Measurements from ENCODE around the gene GEMIN5. TPM values are rescaled to one million over a fixed set of nuclear protein-coding genes. Genes with fewer than 3 reads are reported as not detected.
A peak's percentile ranks its signal among the peaks of the same experiment; 100 is the strongest.

GEMIN5 gene
- total RNA-seq, 1 donor from 2014 or later = 12.5 TPM

- H3K4me3 Mint-ChIP-seq (ENCODE audit: unreplicated experiment) = peak within 1 kb of the TSS; percentile 77
- DNase-seq (ENCODE audit: low spot score) = peak; percentile 100
- peaks cover 2% of the 10 kb centered on the region for H3K36me3 Mint-ChIP-seq (ENCODE audit: low read depth)
- TF ChIP-seq CTCF (IDR thresholded peaks at IDR 0.05) = no peak
- peak within 1 kb of the TSS; percentile 99 for H3K27ac Mint-ChIP-seq (ENCODE audit: unreplicated experiment)
- no peaks in the 10 kb centered on the region for H3K27me3 Mint-ChIP-seq (ENCODE audit: low read depth)
- H3K4me1 Mint-ChIP-seq (ENCODE audit: low read depth) = peaks cover 43% of the 10 kb centered on the region
- H3K9me3 Mint-ChIP-seq (ENCODE audit: low read depth) = no peaks in the 10 kb centered on the region
These were observed 79.6 kb downstream of the GEMIN5 start, which contains the start of gene CNOT8 for GRCh38 chr5:154858297-154858971. TSS of gene CNOT8 (plus strand) at chr5:154858627. CDS start at chr5:154863279, 4,652 bp downstream.

GRCh38 chr5:154857530-154858296 is 80.3 kb downstream of the GEMIN5 start:
- peak; percentile 98 for DNase-seq (ENCODE audit: low spot score)
- no peaks in the 10 kb centered on the region for H3K27me3 Mint-ChIP-seq (ENCODE audit: low read depth)
- H3K27ac Mint-ChIP-seq (ENCODE audit: unreplicated experiment) = peak overlapping the region; percentile 99
- peaks cover 42% of the 10 kb centered on the region for H3K4me1 Mint-ChIP-seq (ENCODE audit: low read depth)
- H3K4me3 Mint-ChIP-seq (ENCODE audit: unreplicated experiment) = peak overlapping the region; percentile 77
- peak; percentile 57 for TF ChIP-seq CTCF (IDR thresholded peaks at IDR 0.05)
- H3K36me3 Mint-ChIP-seq (ENCODE audit: low read depth) = peaks cover under 1% of the 10 kb centered on the region
- no peaks in the 10 kb centered on the region for H3K9me3 Mint-ChIP-seq (ENCODE audit: low read depth)

GRCh38 chr5:154851351-154851750 is 86.7 kb downstream of the GEMIN5 start:
- H3K27ac Mint-ChIP-seq (ENCODE audit: unreplicated experiment) = peak overlapping the region; percentile 88
- TF ChIP-seq CTCF (IDR thresholded peaks at IDR 0.05) = no peak

GRCh38 chr5:154850255-154851062 is 87.6 kb downstream of the GEMIN5 start, which contains the start of gene FAXDC2:
TSS of gene FAXDC2 (minus strand) at chr5:154850603. CDS start at chr5:154838178, 12,425 bp downstream.
- no peaks in the 10 kb centered on the region for H3K36me3 Mint-ChIP-seq (ENCODE audit: low read depth)
- H3K4me3 Mint-ChIP-seq (ENCODE audit: unreplicated experiment) = peak within 1 kb of the TSS; percentile 74
- H3K9me3 Mint-ChIP-seq (ENCODE audit: low read depth) = no peaks in the 10 kb centered on the region
- peaks cover 23% of the 10 kb centered on the region for H3K4me1 Mint-ChIP-seq (ENCODE audit: low read depth)
- H3K27me3 Mint-ChIP-seq (ENCODE audit: low read depth) = no peaks in the 10 kb centered on the region
- no peak for DNase-seq (ENCODE audit: low spot score)
- peak within 1 kb of the TSS; percentile 88 for H3K27ac Mint-ChIP-seq (ENCODE audit: unreplicated experiment)
- no peak for TF ChIP-seq CTCF (IDR thresholded peaks at IDR 0.05)

More at GRCh38 chr5:154851351-154851750, 86.7 kb downstream of the GEMIN5 start:
- no peaks in the 10 kb centered on the region for H3K9me3 Mint-ChIP-seq (ENCODE audit: low read depth)
- H3K4me3 Mint-ChIP-seq (ENCODE audit: unreplicated experiment) = no peak overlapping the region
- no peak for DNase-seq (ENCODE audit: low spot score)
- no peaks in the 10 kb centered on the region for H3K27me3 Mint-ChIP-seq (ENCODE audit: low read depth)
- H3K4me1 Mint-ChIP-seq (ENCODE audit: low read depth) = peaks cover 23% of the 10 kb centered on the region
- H3K36me3 Mint-ChIP-seq (ENCODE audit: low read depth) = no peaks in the 10 kb centered on the region

GRCh38 chr5:154849791-154850201 is 88.2 kb downstream of the GEMIN5 start:
- peak; percentile 43 for TF ChIP-seq CTCF (IDR thresholded peaks at IDR 0.05)
- H3K9me3 Mint-ChIP-seq (ENCODE audit: low read depth) = no peaks in the 10 kb centered on the region
- no peaks in the 10 kb centered on the region for H3K27me3 Mint-ChIP-seq (ENCODE audit: low read depth)
- H3K27ac Mint-ChIP-seq (ENCODE audit: unreplicated experiment) = peak overlapping the region; percentile 88
- DNase-seq (ENCODE audit: low spot score) = no peak
- H3K36me3 Mint-ChIP-seq (ENCODE audit: low read depth) = no peaks in the 10 kb centered on the region
- H3K4me3 Mint-ChIP-seq (ENCODE audit: unreplicated experiment) = peak overlapping the region; percentile 74
- H3K4me1 Mint-ChIP-seq (ENCODE audit: low read depth) = peaks cover 23% of the 10 kb centered on the region

Data from chondrocyte (in vitro differentiated cells).